ENCODE results near the gene MPND. TPM values are rescaled to one million over a fixed set of nuclear protein-coding genes. Genes with fewer than 3 reads are reported as not detected.
A peak's percentile ranks its signal among the peaks of the same experiment; 100 is the strongest.

The MPND gene
- total and polyA plus RNA-seq, 2 of the 13 experiments (the other 11 are each of a cell fraction or from before 2014, with no cell fraction given), result 10.8 to 15.8 TPM

- TF ChIP-seq SIN3A (IDR thresholded peaks at IDR 0.05; ENCODE audit: borderline replicate concordance, low read depth, low read length), result no peak
- no peak for TF ChIP-seq ZNF512 (CRISPR knock-in tag; IDR thresholded peaks at IDR 0.05)
- TF ChIP-seq SNAPC5 (CRISPR knock-in tag; IDR thresholded peaks at IDR 0.05; ENCODE audit: borderline replicate concordance), result no peak
- no peak for TF ChIP-seq ELF1 (CRISPR knock-in tag; IDR thresholded peaks at IDR 0.05)
- TF ChIP-seq CHD4 (IDR thresholded peaks at IDR 0.05; ENCODE audit: borderline replicate concordance, low read length), result no peak
- no peak for TF ChIP-seq ZBTB20 (CRISPR knock-in tag; IDR thresholded peaks at IDR 0.05; ENCODE audit: borderline replicate concordance, low read depth)
- TF ChIP-seq PRDM15 (CRISPR knock-in tag; IDR thresholded peaks at IDR 0.05), result no peak
- TF ChIP-seq CBFB (CRISPR knock-in tag; IDR thresholded peaks at IDR 0.05), result no peak
- no peak for TF ChIP-seq KLF9 (CRISPR knock-in tag; IDR thresholded peaks at IDR 0.05; ENCODE audit: low read depth)
- TF ChIP-seq TBP (CRISPR knock-in tag; IDR thresholded peaks at IDR 0.05), result no peak
- TF ChIP-seq ZKSCAN1 (IDR thresholded peaks at IDR 0.05; ENCODE audit: low read length), result no peak
- TF ChIP-seq POLR2A (IDR thresholded peaks at IDR 0.05; ENCODE audit: insufficient read depth in 1 of 2, low read depth in 2 of 2, low read length in 2 of 2), result 0 out of 4 replicates have a peak, but pooled peaks of 1 of the 2 experiments have one; percentile 9
- TF ChIP-seq GATAD1 (CRISPR knock-in tag; IDR thresholded peaks at IDR 0.05), result no peak
- no peak for TF ChIP-seq THAP7 (CRISPR knock-in tag; IDR thresholded peaks at IDR 0.05)
- no peak for TF ChIP-seq HOMEZ (CRISPR knock-in tag; IDR thresholded peaks at IDR 0.05; ENCODE audit: low read depth)
- TF ChIP-seq ZNF556 (CRISPR knock-in tag; IDR thresholded peaks at IDR 0.05; ENCODE audit: borderline replicate concordance), result no peak
Observed at GRCh38 chr19:4358709-4359626, 15.6 kb downstream of the MPND start (continued).

Measured in HepG2 (cell line).